GM18520 (cell line): ENCODE measurements around the gene ZNF367.

Experiments used
- ATAC-seq: cut with Tn5 transposase; IDR thresholded peaks from one replicate; pipeline ENCODE4 v1.9.1; 2021; ENCODE audit not compliant: unreplicated experiment

Gene ZNF367

DNA sequence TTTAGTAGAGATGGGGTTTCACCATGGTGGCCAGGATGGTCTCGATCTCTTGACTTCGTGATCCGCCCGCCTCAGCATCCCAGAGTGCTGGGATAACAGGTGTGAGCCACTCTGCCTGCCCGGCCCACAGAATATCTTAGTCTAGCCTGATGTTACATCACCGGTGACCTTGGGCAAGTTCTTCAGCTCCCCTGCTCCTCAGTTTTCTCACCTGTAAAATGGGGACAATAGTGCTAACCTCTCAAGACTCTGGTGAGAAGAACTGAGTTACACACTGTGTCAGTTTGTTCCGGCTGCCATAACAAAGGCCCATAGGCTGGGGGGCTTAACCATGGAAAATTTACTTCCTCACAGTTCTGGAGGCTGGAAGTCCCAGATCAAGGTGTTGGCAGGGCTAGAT lies 19.3 kb upstream of the ZNF367 start:
- no peak for ATAC-seq

GRCh38 chr9:96436456-96437126 lies 18.4 kb upstream of the ZNF367 start:
- ATAC-seq = no peak

DNA sequence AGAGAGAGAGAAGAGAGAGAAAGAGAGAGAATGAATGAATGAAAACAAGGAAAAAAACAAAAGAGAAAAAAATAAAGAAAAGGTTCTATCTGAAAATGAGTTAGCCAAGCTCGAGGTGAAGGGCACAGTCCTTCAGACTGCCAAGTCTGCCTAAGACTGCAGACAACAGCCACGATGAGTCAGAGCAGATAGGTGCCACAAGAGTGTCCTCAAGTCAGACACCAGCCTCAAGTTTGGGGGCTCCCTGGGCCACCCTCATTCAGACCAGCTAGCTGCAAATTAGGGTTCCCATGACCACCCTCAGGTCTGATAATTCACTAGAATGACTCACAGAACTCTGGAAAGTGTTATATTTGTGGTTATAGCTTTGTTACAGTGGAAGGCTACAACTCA lies 17.9 kb upstream of the ZNF367 start:
- ATAC-seq = no peak

GRCh38 chr9:96435345-96435744 lies 17.2 kb upstream of the ZNF367 start:
- ATAC-seq = no peak

DNA sequence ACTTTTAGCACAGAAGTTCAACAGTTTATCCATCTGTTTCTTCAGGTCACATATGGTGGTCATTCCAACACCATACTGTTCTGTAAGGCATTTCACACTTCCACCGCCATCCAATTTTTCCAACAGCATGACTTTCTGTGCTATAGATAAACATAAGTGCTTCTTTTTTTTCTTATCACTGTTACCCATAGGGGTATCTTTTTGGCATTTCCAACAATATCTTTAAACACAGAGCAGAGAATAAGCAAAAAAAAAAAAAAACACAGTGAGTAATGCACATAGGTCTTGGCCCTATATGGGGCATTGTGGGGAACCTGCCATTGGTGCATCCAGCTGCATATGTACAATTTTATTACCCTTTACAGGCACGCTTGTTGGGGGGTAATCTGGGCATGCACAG lies 12.2 kb upstream of the ZNF367 start:
- no peak for ATAC-seq

GRCh38 chr9:96429732-96430131 lies 11.6 kb upstream of the ZNF367 start:
- ATAC-seq = no peak

DNA sequence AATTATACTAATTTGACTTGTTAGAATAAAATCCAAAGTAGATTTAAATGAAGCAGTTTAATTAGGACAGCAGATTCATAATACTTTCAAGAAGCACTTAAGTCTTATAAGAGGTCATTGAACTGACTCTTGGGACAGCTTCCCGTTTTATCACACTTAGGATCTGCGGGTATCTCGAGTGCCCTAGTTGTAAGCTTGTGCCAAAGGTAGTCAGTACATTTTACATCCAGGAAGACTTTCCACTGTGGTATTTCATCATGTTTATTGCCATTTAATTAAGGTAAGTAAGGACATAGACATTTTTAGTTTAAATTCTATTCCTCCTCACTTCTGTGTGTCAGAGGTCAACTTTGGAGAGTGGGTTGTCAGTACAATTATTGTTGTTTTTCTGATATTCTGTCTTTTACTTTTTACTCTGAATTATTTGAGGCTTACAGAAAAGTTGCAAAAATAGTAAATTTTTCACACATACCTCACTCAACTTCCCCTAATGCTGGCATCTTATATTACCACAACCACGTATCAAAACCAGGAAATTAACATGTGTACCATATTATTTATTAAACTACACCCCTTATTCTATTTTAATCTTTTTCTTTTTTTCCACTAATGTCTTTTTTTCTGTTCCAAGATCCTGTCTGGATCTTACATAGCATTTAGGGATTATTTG lies 7.5 kb upstream of the ZNF367 start:
- ATAC-seq = no peak

GRCh38 chr9:96423985-96424336 lies 5.8 kb upstream of the ZNF367 start:
- no peak for ATAC-seq

GRCh38 chr9:96423322-96423984 lies 5.3 kb upstream of the ZNF367 start:
- no peak for ATAC-seq

GRCh38 chr9:96420468-96421219 lies 2.5 kb upstream of the ZNF367 start:
- ATAC-seq = no peak

- no peak for ATAC-seq
Measured at GRCh38 chr9:96419691-96419969, 1.5 kb upstream of the ZNF367 start.

DNA sequence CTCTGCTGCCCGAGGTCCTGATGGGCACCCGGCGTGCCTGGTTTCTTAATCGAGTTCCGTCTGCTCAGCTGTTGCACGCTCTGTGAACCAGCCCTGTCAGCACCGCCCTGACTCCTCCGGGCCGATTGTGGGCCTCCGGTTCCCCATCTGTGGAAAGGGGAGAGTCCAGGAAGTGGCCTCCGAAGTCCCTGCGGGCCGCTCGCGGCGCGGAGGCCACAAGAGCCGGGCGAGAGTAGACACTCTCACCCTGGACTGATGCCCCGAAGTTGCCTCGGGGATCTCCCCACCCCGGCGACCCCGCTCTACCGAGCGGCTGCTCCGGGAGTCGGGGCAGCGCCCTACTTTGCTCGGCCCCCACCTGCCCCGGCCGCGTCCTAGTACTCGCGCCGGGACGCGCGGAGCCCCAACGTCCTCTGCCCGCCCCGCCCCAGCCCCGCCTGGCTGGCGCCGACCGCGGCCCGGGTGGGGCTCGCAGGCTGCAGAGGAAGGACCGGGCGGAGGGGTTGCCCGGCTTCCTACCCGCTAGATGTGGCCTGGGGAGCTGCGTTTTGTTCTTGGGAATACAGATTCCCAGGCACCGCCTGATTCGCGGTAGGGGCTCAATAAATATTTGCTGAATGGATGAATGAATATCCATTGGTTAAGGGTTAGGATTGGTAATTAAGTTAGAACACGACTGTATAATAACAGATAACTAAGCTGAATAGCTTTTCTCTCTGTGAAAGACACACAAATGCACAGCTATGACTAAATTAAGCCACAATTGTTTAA lies 935 bp upstream of the ZNF367 start:
- peak; percentile 16 for ATAC-seq

GRCh38 chr9:96417661-96418082 lies 498 bp downstream of the ZNF367 start:
- ATAC-seq = no peak

DNA sequence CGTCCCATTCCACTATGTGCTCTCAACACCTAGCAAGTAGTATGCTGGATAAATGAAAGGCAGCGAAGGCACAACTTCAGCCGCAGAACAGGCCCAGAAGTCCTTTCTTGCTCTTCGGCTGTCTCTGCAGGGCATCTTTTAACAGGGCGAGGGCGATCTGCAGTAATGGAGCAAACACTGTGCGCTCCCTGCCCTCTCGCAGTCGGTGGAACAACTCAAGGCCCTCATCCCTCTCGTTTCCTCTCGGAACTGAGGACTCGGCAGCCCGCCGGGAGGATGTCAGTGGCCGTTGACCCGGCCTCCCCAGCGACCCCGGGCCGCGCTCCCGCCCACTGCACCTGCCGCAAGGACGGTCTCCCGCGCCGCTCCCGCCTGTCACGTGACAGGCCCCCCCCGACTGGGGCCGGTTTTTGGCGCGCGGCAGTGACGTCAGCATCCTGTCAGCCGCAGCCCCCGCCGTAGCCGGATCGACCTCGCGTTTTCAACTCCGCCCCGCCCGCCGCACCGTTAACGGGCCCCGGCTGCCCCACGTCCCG lies 1.1 kb downstream of the ZNF367 start:
- no peak for ATAC-seq

GRCh38 chr9:96413302-96414221 lies 4.6 kb downstream of the ZNF367 start:
- no peak for ATAC-seq

DNA sequence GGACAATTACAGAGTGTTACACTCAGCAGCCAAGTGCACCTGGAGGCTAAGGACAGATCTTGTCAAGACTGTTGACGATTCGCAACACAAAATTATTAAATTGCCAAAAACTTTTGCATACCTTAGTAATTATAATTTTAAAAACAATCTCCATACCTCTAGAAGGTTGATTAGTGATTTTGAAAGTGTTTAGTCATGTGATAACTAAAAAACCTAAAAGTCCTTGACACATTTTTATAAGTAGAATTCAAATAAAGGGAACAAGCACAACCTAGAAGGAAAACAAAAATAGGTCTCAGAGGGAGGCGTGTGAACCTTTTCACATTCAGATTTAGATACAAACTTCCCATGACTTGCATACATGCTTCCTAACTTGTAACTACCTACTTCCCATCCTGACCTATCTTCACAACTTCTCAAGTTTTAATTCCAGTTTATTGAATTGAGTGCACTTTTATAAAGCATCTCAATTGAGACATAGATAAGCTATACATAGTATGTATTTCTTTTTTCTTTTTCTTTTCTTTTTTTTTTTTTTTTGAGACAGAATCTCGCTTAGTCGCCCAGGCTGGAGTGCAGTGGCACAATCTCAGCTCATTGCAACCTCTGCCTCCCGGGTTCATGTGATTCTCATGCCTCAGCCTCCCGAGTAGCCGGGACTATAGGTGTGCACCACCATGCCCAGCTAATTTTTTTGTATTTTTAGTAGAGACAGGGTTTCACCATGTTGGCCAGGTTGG lies 5.8 kb downstream of the ZNF367 start:
- no peak for ATAC-seq

DNA sequence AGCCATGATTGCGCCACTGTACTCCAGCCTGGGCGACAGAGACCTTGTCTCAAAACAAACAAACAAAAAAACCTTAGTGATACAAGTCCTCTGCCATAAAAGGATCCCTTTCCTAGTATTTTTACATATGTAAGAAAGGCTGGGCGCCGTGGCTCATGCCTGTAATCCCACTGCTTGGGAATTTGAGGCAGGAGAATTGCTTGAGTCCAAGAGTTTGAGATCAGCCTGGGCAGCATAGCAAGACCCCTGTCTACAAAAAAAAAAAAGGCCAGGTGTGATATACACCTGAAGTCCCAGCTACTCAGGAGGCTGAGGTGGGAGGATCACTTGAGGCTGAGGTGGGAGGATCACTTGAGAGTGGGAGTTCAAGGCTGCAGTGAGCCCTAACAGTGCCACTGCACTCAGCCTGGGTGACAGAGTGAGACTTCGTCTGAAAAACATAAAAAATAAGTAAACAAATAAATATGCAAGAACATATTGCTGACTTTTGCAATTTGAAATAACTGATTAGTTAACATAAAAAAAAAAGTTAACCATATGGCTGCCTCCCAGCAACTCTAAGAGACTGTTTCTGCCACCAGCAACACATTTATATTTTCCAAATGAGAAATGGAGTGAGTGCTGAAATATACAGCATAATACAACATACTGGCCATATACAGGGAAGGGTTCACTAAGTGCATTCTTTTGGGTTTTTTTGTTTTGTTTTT lies 6.9 kb downstream of the ZNF367 start:
- ATAC-seq = no peak

- no peak for ATAC-seq
Measured at GRCh38 chr9:96408409-96409280, 9.5 kb downstream of the ZNF367 start.
